COR-L47 (cell line): ENCODE measurements around the gene GRHL3.

Source experiments
- DNase-seq: peaks from one replicate; lab custom pipeline; 2025; lab: John Stamatoyannopoulos, UW

The GRHL3 gene

DNA sequence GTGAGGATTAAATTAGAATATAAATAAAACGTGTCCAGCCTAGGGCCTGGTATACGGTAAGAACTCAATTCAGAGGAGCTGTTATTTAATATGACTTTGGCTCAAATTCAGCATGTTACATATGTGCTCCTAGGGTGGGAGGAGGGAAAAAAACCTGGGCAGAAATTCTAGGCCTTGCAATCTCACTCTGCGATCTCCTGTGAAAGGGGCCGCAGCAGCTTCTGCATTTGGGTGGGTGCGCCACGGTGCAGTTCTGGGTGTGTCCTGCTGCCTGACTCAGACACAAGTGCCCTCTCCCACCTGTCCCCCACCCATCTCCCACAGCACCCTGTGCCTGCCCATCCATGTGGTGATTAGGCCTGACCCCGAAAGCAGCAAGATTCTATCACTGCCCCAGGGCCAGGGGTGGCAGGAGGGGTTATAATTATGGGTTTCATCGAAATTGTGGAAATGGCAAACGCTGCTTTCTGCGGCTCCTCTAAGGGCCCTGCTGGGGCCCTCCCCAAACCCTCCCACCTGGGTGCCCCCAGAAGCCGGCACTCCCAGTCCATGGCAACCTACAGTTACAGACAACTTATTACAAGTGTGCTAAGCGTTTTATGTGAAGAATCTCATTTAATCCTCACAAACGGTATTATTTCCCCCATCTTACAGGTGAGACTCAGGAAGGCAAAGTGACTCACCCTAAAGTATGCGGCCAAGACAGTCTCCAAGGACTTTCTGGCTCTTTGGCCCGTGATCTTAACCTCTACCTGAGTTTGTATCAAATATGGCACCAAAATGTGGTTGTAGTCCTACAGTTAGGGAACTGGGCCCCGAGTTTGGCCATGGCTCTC, 25.5 kb upstream of the GRHL3 start:
- no peak for DNase-seq

DNA sequence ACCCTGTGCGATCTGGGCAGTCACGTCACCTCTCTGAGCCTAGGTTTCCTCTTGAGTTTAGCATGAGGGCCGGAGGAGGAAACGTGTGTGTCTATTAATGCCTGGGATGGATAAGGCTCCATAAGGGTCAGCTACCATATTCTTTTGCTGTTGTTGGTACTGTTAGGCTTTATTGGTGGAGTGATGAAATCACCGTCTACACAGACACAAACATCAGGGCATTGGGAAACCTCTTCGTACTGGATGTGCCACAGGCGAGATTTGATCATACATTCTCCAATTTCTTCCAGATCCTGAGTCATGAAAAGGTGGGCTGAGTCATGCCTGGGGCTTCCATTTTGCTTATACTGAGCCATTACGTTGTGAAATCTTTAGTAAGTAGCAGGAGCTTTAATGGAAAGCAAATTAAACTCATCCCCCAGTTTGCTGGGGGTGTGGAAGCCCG, 24.9 kb upstream of the GRHL3 start:
- DNase-seq, result no peak

DNA sequence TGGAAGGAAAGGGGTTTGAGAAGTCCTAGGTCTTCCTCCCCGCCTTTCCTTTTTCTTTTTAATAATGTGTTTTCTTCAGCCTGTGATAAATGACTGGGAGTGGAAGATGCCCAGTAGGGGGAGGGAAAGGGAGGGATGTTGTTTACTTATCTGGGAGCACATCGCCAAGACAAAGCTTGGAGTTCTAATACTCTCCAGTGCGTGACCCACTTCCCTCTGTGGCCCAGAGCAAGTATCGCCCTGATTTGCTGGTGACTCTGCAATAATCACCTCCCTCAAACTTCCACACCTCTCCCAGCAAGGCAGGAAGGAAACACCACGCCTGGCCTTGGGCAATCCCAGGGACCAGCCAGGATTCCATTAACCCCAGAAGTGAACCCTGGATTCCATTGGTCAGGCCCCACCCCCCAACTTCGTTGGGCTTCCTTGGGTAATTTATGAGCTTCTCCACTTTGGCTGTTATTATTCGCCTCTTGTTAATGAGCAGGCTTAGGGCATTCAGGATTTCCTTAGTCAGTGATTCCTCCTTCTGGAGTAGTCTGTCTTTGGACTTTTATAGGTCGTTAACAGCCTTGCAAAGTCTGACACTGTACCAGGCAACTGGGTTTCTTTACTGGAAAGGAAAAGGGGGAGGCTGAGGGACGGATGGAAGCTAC, 24.3 kb upstream of the GRHL3 start:
- DNase-seq, result no peak

DNA sequence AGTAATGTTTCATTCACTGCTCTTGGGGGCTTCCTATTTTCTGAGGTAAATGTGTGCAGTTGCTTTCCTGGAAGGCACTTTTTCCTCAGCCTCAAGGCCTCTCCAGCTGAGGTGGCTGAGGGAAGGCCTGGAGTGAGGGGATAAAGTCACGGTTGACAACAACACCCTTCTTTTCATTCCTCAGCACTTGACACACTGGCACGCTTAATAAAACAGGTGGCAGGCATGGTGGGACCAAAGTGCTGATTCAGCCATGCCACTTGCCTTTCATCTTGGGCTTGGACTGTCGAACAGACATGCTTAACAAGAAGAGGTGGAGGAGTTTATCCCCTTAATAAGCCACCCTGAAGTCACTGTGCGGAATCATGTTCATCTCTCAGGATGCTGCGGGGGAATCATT, 23.6 kb upstream of the GRHL3 start:
- DNase-seq, result no peak

DNA sequence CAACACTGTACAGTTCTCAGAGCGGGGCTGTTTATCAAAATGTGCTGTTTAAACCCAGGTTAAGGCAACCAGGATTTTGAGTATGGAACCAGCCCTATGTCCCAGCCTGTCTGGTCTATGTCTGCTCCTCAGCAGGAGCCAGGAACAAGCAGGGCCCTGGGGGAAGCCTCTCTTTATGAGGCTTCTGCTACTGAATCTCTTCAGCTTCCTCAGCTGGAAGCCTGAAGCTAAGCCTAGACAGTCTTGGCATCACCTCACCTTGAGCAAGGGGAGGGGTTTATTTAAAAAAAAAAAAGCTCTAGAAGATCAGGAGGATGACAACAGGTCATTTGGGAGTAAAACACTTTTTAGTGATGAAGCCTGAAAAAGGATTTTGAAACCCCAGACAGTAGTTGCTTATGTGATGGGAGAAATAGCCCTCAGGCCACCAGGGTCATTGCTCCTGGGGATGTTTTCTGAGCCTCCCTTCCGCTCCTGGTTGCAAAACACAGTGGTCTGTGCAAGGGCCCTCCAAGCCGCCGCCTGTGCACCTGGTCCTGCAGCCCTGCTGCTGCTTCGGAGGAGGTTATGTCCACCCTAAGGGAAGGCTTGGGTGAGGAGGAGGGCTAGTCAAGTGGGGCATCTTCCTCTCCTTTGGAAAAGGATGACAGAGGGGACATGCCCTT, 21.8 kb upstream of the GRHL3 start:
- DNase-seq, result no peak

DNA sequence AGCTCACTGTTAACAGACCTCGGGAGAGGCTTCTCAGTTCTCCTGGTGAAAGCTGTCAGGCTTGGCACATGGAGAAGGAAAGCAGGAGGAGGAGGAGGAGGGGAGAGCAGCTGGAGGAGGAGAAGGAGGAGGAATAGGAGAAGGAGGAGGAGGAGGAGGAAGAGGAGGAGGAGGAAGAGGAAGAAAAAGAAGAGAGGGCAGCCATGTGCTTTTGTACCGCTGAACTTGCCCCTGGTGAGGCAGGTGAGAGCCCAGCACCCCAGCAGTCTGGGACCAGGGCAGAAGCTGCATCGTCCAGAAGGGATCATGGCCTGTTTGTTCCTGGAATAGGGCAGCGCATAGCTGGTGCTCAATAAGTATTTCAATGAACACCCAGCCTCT, 21.3 kb upstream of the GRHL3 start:
- DNase-seq, result no peak

DNA sequence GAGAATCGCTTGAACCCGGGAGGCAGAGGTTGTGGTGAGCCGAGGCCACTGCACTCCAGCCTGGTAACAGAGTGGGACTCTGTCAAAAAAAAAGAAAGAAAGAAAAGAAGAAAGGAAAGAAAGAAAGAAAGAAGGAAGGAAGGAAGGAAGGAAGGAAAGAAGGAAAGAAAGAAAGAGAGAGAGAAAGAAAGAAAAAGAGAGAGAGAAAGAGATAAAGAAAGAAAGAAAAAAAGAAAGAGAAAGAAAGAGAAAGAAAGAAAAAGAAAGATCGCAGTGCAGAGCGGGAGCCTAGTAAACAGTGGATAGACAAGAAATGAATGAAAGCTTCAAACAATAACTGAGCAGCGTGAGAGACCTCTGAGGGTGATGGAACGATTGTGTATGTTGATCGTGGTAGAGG, 20.6 kb upstream of the GRHL3 start:
- no peak for DNase-seq

DNA sequence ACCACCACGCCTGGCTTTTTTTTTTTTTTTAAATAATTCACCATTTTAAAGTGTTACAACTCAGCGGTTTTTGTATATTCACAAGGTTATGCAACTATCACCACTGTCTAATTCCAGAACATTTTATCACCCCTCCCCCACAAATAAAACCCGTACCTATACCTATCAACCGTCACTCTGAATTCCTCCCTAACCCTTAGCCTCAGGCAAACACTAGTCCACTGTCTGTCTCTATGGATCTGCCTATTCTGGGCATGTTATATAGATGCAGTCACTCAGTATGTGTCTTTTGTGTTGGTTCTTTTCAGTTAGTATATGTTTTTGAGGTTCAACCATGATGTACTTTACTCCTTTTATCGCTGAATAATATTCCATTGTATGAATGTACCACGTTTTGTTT, 19.3 kb upstream of the GRHL3 start:
- DNase-seq, result no peak

DNA sequence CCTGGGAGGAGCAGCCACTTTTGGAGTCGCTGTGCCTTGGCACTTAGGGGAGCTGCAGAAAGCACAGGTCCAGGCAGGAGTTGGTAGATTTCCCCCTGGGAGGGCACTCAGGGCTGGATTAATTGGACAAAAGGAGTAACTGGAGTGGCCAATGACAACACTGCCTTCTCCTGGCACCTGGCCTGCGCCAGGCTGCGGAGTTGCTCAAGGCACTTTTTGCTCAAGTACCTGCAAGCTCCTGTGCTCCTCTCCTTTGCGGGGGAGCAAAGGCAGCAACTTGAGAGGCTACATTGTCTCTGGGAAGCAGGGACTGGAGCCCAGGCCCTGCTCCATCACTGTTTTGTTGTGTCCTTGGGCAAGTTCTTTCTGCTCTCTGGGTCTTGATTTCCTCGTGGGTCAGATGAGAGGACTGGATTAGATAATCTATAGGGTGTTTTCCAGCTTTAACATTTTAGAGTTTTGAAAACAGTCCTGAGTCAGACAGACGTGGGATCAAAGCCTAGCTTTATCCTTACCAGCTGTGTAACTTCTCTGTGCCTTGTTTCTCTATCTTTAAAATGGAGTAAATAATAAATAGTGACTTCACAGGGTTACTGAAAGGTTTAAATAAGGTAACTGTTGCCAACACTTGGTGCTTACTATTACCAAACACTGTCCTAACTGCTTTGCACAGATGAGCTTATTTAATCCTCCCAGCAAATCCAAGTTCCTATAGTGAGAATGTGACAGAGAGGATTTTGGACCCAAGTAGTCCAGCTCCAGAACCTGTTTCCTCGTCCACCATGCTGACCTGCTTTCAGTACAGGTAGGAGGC, 18.0 kb upstream of the GRHL3 start:
- DNase-seq, result no peak

DNA sequence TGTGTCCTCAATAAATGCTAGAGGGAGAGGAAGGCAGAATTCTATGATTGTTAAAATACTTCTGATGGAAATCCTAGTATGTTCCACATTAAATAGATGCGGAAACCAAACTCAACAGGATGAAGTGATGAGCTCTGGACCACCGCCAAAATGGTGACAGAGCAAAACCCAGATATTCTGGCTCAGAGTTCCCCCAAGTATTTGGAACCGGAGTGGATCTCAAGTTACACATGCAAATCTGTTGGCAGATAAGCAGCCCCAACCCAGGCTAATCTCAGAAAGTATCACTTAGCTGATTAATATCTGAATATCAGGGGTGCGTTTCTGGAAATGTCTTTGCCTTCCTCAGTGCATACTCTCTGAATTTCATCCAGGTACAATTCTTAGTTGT, 17.4 kb upstream of the GRHL3 start:
- DNase-seq, result no peak

DNA sequence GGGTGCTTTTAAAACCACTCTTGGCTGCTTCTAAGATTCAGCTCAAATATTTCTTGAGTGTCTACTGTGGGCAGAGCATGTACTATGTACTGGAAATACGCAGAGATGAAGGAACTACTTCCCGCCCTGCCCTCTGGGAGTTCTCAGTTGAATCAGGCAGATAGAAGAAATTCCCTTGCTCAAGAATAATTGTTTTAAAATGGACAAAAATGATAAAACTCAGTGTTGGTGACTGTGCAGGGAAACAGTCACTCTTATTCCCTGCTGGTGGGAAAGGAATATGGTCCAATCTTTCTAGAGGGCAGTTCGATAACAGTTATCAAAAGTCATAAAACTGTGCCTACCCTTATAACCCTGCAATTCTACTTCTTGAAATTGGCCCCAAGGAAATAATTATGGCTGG, 16.9 kb upstream of the GRHL3 start:
- no peak for DNase-seq

DNA sequence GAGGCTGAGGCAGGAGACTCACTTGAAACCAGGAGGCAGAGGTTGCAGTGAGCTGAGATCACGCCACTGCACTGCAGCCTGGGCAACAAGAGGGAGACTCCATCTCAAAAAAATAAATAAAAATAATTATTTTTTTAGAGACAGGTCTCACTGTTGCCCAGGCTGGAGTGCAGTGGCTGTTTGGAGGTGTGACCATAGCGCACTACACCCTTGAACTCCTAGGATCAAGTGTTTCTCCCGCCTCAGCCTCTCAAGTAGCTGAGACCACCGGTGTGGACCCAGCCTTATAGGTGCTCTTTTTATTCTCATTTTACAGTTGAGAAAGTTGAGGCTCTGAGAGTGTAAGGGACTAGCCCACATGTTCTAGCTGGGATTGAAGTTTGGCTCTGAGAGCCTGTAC, 15.6 kb upstream of the GRHL3 start:
- no peak for DNase-seq

DNA sequence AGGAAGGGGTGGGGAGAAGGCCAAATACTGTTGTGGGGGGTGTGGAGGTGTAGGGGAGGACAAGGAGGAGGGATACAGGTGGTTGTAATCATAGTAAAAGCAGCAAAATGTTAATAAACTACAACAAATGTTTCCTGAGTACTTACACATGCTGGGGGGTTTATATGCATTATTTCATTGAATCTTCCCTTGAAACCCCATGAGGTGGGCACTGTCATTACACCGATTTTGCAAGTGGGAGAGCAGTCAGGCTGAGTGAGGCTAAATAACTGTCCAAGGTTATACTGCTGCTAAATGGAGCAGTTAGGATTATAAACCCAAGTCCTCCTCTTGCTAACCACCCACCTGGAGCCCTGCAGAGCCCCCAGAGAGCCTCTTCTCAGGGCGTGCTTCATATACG, 14.4 kb upstream of the GRHL3 start:
- no peak for DNase-seq

DNA sequence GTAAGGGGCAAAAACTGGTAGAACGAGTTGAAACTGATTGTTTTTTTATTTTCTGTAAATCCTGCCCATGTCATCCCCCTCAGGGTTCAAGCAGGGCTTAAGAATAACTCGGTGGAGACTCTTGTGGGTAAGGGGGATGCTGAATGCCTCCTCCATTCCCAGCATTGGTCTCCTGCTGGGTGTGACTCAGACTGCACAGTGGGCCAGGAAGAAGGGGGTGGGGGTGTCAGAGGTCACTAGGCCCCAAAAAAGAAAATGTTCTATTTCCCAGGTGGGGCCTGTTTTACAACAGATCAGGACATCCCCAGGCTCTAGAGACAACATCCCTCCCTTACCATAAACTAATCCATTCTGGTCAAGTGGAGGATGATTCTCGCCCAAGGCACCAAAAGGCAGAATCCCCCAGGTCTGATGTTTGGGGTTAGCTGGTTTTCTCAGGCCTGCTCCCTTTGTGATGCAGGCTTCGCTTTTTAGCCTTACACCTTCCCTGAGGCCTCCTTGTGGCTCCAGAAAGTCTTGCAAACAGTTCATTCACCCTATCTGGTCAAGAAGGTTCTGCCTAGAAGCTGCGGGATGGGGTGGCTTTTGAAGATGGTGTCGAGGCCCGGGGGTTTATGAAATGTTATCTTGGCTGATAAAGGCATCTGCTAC, 10.7 kb upstream of the GRHL3 start:
- no peak for DNase-seq

DNA sequence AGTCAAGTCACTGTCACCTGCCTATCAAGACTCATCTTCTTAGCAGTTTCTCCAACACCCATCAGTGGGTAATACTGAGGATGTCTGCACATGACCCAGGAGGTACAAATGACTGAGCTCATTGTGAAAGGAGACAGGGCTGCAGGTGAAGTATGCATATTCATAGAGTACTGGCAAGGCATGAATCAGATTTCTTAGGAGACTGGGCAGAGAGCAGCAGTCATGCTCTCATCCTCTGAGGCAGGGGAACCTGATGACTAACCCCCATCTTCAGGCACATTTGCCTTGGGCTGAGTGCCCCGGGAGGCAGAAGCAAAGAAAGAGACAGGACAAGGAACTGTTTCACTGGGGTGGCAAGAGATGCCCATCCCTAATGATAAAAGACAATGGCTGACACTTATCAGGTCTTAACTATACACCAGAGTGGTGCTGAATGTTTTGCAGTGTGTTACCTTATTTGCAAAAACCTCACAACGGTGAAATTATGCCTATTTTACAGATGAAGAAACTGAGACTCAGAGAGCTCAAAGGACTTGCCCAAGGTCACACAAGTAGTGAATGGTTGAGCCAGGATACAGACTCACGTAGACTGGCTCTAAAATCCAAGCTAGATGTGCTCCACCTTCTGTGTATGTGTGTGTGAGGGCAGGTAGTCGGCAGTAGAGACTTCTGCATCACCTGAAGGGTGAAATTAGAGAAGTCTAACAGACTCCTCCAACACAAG, 9.2 kb upstream of the GRHL3 start:
- no peak for DNase-seq

DNA sequence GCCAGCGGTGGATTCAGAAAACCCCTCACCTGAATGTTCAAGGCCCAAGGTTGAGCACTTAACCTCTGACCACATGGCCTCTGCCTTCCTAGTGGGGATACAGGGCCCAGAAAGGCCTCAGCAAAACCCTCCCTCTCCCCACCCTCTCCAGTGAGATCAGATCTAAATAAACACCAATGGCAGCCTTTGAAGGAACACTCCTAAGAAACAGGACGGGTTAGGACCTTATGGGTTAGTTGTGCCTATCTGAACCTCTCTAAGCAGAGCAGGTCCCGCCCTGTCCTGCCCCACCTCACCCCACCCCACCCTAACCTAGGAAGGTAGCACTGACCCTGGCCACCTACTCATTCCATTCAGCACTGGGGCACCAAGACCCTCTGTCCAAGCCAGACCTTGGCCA, 7.9 kb upstream of the GRHL3 start:
- no peak for DNase-seq

DNA sequence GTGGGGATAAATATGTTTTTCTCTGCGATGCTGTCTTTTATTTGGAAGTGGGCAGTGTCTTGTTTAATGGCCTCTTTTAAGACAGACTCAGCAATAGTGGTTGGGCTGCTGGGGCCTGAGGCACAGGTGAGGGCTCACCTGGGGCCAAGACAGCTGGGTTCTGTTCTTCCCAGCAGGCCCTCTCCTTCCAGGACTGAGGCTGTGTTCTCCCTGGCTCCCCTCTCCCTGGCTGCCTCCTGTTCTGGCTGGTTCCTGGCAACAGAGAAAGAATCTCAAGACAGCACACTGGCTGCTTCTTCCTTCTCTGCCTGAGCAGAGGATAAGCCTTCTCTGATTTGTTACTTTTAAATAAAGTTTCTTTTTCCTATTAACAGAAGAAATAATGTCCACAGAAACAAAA, 7.4 kb upstream of the GRHL3 start:
- no peak for DNase-seq

DNA sequence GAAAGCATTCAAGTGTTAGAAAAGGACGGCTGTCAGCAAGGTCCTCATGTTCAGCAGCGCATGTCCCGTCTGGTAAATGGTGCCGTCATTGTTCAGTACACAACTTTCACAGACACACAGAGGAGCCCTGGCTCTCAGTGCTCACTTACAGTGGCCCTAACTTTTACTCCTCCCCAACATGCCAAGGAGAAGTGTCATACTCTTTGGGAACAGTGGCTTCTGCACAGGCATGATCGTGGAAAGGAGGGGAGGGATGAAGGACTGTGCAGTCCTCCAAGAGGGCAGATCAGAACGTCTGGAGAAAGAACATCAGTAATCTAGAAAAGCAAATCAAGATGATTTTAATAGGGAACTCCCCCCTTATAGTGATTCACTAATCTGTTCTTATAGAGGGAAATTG, 3.8 kb upstream of the GRHL3 start:
- DNase-seq, result no peak

DNA sequence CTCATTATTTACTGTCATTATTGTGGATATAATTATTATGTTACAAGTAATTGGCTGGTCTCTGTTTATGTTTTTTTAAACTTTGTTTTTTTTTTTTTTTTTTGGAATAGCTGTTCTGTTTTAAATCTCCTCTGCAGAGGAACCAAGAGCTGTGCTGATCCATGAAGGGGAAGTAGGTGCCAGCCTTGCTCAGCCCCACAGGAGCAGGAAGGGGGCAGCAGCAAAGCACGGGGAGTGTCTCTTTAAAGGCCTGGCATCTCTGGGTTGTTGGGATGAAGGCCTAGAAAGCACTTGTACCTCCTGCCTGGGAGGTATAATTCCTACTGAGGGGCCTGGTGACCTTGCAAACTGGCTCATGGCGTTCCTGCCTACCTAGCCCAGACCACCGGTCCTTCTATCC, 2.5 kb upstream of the GRHL3 start:
- DNase-seq, result peak; percentile 9

DNA sequence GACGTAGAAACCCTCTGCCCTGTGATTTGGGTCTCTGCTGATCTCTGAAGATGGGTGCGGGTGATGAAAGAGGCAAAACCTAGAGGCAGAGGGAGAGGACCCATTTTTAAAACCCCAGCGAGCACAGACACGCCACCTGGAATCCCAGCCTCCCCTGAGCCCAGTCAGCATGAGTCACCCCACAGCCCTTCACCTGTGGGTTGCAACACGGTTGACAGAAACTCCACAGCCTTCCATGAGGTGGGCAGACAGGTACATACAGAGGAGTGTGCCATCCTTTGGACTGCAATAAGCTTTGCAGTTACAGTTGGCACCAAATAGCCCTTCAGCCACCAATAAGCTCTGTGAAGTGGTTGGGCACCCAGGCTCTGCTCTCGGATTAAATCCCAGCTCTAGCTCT, 2.1 kb upstream of the GRHL3 start:
- no peak for DNase-seq

DNA sequence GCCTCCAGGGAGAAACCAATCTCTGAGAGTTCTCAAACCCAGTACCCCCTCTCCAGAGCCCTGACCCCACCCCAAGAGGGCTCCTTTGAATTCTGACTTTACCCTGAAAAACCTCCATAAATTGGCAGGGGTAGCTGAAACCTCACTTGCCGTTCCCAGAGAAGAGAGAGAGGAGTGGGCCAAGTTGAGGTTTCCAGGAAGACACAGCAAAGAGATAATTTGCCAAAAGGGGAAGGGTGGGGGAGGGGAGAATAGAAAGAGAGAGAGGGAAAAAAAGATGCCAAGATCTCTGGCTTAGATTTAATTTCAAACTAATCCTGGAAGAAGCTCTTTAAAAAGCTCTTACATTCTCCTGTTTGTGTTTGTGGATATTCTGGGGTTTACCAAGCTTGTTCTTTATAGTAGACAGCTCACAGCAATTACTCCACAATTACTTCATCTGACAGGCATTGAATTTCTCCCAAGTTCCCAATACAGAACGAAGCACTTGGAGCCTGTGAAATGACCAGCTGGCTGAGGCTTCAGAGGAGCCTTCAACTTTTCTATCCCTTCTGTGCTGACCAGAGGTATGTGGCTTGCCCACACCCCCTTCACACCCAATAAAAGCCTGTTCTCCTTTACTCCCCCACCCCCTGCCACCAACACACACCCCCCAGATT, 1.1 kb upstream of the GRHL3 start:
- no peak for DNase-seq
